Measurements from ENCODE around the gene LPP. TPM values are rescaled to one million over a fixed set of nuclear protein-coding genes. Genes with fewer than 3 reads are reported as not detected.

LPP gene
- polyA plus RNA-seq, 1 experiment: 76.3 TPM

GRCh38 chr3:188108703-188109412, 45.1 kb upstream of the LPP start:
- POLR2A ChIA-PET: no interaction called here
- no peaks in the 10 kb centered on the region for H3K9me3 ChIP-seq (ENCODE audit: control insufficient read depth, insufficient read depth, low read length)
- H3K4me3 ChIP-seq (ENCODE audit: low read depth, low read length): no peak overlapping the region
- no peak for TF ChIP-seq CTCF (IDR thresholded peaks at IDR 0.05; ENCODE audit: low read depth, low read length)
- CTCF ChIA-PET: no interaction called here
- no peak overlapping the region for H3K27ac ChIP-seq (ENCODE audit: low read depth, low read length)
- H3K27me3 ChIP-seq (ENCODE audit: control insufficient read depth, insufficient read depth, low read length): no peaks in the 10 kb centered on the region
- DNase-seq (ENCODE audit: low read depth, low spot score): no peak

- H3K27ac ChIP-seq (ENCODE audit: low read depth, low read length): no peak overlapping the region
- POLR2A ChIA-PET: no interaction called here
- DNase-seq (ENCODE audit: low read depth, low spot score): no peak
- no peaks in the 10 kb centered on the region for H3K27me3 ChIP-seq (ENCODE audit: control insufficient read depth, insufficient read depth, low read length)
- CTCF ChIA-PET: no interaction called here
- no peak for TF ChIP-seq CTCF (IDR thresholded peaks at IDR 0.05; ENCODE audit: low read depth, low read length)
- H3K9me3 ChIP-seq (ENCODE audit: control insufficient read depth, insufficient read depth, low read length): no peaks in the 10 kb centered on the region
- H3K4me3 ChIP-seq (ENCODE audit: low read depth, low read length): no peak overlapping the region
Measured at GRCh38 chr3:188111002-188111584, 42.9 kb upstream of the LPP start.

GRCh38 chr3:188113756-188114155, 40.2 kb upstream of the LPP start:
- Histone ChIP-seq H3K4me3 (ENCODE audit: low read depth, low read length) (no peak overlapping the region), H3K9me3 (ENCODE audit: control insufficient read depth, insufficient read depth, low read length) (peaks cover 5% of the 10 kb centered on the region), H3K27me3 (ENCODE audit: control insufficient read depth, insufficient read depth, low read length) (no peaks in the 10 kb centered on the region), H3K27ac (ENCODE audit: low read depth, low read length) (no peak overlapping the region)
- no peak for DNase-seq (ENCODE audit: low read depth, low spot score)
- no peak for TF ChIP-seq CTCF (IDR thresholded peaks at IDR 0.05; ENCODE audit: low read depth, low read length)
- ChIA-PET CTCF (interaction anchor here (2.5 kb wide), 1 partner anchor 373 kb away, joined by 7 read pairs; no protein-coding TSS in a partner anchor), POLR2A (no interaction called here)

GRCh38 chr3:188119846-188120245, 34.1 kb upstream of the LPP start:
- ChIA-PET CTCF (no interaction called here), POLR2A (no interaction called here)
- no peak overlapping the region for H3K27ac ChIP-seq (ENCODE audit: low read depth, low read length)
- H3K4me3 ChIP-seq (ENCODE audit: low read depth, low read length): no peak overlapping the region
- TF ChIP-seq CTCF (IDR thresholded peaks at IDR 0.05; ENCODE audit: low read depth, low read length): no peak
- H3K27me3 ChIP-seq (ENCODE audit: control insufficient read depth, insufficient read depth, low read length): no peaks in the 10 kb centered on the region
- no peak for DNase-seq (ENCODE audit: low read depth, low spot score)
- peaks cover 5% of the 10 kb centered on the region for H3K9me3 ChIP-seq (ENCODE audit: control insufficient read depth, insufficient read depth, low read length)

GRCh38 chr3:188122571-188123169, 31.3 kb upstream of the LPP start:
- Histone ChIP-seq H3K27ac (ENCODE audit: low read depth, low read length) (no peak overlapping the region), H3K9me3 (ENCODE audit: control insufficient read depth, insufficient read depth, low read length) (no peaks in the 10 kb centered on the region), H3K27me3 (ENCODE audit: control insufficient read depth, insufficient read depth, low read length) (no peaks in the 10 kb centered on the region), H3K4me3 (ENCODE audit: low read depth, low read length) (no peak overlapping the region)
- ChIA-PET POLR2A (no interaction called here), CTCF (no interaction called here)
- no peak for DNase-seq (ENCODE audit: low read depth, low spot score)
- TF ChIP-seq CTCF (IDR thresholded peaks at IDR 0.05; ENCODE audit: low read depth, low read length): no peak
